H1 (cell line): Measurements from ENCODE around the gene FSTL4. TPM values are rescaled to one million over a fixed set of nuclear protein-coding genes. Genes with fewer than 3 reads are reported as not detected.

Experiments
- polyA plus RNA-seq, 7 experiments: library from polyadenylated mRNA; depleted of rRNA in 3 of 7; stranded (reverse) in 5 of 7; unstranded in 2 of 7; fragments of >200 nt in 5 of 7; fragments of 200-250 nt in 2 of 7; gene quantifications; 1 replicate in 5 of 7; 2 replicates in 1 of 7; 4 replicates in 1 of 7; pipeline versions ENCODE4 v1.2.1 to v1.2.3, GENCODE V29; 2011 to 2013; ENCODE audit warnings: missing spikeins in 2 of 7, mixed read lengths in 2 of 7
- total RNA-seq: library from RNA; stranded (reverse); fragmentation: NEBNext Ultra II Directional; extraction: Animal tissue kit (Norgen Biotek cat#: 25700); gene quantifications from 2 replicates; pipeline ENCODE4 v1.2.1, GENCODE V29; 2021
- TF ChIP-seq, protein P1 (sequence below): fragments of 300-600 bp; sonication (generic); IDR thresholded peaks from 2 replicates; pipeline ENCODE4 v1.7.1; 2012; ENCODE audit warnings: low read length, moderate library complexity, mild to moderate bottlenecking, inconsistent platforms; ENCODE audit not compliant: insufficient replicate concordance

The FSTL4 gene
- total and polyA plus RNA-seq, 2 of the 8 experiments (the other 6 are each of a cell fraction or from before 2014, with no cell fraction given): 3.1 to 4.1 TPM

- TF ChIP-seq, protein P1, sequence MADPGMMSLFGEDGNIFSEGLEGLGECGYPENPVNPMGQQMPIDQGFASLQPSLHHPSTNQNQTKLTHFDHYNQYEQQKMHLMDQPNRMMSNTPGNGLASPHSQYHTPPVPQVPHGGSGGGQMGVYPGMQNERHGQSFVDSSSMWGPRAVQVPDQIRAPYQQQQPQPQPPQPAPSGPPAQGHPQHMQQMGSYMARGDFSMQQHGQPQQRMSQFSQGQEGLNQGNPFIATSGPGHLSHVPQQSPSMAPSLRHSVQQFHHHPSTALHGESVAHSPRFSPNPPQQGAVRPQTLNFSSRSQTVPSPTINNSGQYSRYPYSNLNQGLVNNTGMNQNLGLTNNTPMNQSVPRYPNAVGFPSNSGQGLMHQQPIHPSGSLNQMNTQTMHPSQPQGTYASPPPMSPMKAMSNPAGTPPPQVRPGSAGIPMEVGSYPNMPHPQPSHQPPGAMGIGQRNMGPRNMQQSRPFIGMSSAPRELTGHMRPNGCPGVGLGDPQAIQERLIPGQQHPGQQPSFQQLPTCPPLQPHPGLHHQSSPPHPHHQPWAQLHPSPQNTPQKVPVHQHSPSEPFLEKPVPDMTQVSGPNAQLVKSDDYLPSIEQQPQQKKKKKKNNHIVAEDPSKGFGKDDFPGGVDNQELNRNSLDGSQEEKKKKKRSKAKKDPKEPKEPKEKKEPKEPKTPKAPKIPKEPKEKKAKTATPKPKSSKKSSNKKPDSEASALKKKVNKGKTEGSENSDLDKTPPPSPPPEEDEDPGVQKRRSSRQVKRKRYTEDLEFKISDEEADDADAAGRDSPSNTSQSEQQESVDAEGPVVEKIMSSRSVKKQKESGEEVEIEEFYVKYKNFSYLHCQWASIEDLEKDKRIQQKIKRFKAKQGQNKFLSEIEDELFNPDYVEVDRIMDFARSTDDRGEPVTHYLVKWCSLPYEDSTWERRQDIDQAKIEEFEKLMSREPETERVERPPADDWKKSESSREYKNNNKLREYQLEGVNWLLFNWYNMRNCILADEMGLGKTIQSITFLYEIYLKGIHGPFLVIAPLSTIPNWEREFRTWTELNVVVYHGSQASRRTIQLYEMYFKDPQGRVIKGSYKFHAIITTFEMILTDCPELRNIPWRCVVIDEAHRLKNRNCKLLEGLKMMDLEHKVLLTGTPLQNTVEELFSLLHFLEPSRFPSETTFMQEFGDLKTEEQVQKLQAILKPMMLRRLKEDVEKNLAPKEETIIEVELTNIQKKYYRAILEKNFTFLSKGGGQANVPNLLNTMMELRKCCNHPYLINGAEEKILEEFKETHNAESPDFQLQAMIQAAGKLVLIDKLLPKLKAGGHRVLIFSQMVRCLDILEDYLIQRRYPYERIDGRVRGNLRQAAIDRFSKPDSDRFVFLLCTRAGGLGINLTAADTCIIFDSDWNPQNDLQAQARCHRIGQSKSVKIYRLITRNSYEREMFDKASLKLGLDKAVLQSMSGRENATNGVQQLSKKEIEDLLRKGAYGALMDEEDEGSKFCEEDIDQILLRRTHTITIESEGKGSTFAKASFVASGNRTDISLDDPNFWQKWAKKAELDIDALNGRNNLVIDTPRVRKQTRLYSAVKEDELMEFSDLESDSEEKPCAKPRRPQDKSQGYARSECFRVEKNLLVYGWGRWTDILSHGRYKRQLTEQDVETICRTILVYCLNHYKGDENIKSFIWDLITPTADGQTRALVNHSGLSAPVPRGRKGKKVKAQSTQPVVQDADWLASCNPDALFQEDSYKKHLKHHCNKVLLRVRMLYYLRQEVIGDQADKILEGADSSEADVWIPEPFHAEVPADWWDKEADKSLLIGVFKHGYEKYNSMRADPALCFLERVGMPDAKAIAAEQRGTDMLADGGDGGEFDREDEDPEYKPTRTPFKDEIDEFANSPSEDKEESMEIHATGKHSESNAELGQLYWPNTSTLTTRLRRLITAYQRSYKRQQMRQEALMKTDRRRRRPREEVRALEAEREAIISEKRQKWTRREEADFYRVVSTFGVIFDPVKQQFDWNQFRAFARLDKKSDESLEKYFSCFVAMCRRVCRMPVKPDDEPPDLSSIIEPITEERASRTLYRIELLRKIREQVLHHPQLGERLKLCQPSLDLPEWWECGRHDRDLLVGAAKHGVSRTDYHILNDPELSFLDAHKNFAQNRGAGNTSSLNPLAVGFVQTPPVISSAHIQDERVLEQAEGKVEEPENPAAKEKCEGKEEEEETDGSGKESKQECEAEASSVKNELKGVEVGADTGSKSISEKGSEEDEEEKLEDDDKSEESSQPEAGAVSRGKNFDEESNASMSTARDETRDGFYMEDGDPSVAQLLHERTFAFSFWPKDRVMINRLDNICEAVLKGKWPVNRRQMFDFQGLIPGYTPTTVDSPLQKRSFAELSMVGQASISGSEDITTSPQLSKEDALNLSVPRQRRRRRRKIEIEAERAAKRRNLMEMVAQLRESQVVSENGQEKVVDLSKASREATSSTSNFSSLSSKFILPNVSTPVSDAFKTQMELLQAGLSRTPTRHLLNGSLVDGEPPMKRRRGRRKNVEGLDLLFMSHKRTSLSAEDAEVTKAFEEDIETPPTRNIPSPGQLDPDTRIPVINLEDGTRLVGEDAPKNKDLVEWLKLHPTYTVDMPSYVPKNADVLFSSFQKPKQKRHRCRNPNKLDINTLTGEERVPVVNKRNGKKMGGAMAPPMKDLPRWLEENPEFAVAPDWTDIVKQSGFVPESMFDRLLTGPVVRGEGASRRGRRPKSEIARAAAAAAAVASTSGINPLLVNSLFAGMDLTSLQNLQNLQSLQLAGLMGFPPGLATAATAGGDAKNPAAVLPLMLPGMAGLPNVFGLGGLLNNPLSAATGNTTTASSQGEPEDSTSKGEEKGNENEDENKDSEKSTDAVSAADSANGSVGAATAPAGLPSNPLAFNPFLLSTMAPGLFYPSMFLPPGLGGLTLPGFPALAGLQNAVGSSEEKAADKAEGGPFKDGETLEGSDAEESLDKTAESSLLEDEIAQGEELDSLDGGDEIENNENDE: no peak
Measured at GRCh38 chr5:133508845-133509741, 103.2 kb downstream of the FSTL4 start (continued).
